T-cell (primary cell): ENCODE results near the gene WDR55. TPM values are rescaled to one million over a fixed set of nuclear protein-coding genes. Genes with fewer than 3 reads are reported as not detected.

Experiments used
- ATAC-seq, 4 experiments: fragments of 200-7000 bp in 3 of 4; fragments of 150-1000 bp in 1 of 4; cut with Tn5 transposase; replicated peaks in 1 of 4; 1 replicate in 3 of 4; 2 replicates in 1 of 4; pipeline ENCODE4 v1.10.0; 2021; ENCODE audit warnings: moderate library complexity in 3 of 4, mild to moderate bottlenecking in 2 of 4, moderate number of reproducible peaks in 1 of 4
- CTCF ChIA-PET, 2 donors: fragments of 300-600 bp; sonication (Branson Sonifier 250); formaldehyde crosslinking; loops; one replicate each; lab custom pipeline; 2022; ENCODE audit warnings: antibody characterized with exemption in 2 of 2; lab: Charles Lee
- POLR2A ChIA-PET, 2 donors: fragments of 300-600 bp; sonication (Branson Sonifier 250); formaldehyde crosslinking; loops; one replicate each; lab custom pipeline; 2022; ENCODE audit warnings: antibody characterized with exemption in 2 of 2; lab: Charles Lee
- DNase-seq, 35 experiments: peaks; one replicate each; pipeline versions ENCODE4 v3.0.0 to v3.0.0-alpha.2; 2013 to 2023
- H3K27ac ChIP-seq: one replicate; pipeline ENCODE4 v1.5.1; 2013; ENCODE audit warnings: low read length
- H3K27me3 ChIP-seq, 2 experiments: replicated peaks in 1 of 2; 1 replicate in 1 of 2; 2 replicates in 1 of 2; pipeline versions ENCODE4 v1.6.1 to v1.7.0; 2013; ENCODE audit warnings: low read length in 1 of 2, mixed read lengths in 1 of 2; ENCODE audit not compliant: control insufficient read depth in 2 of 2, insufficient read depth in 2 of 2; ENCODE audit errors: extremely low read depth in 1 of 2
- H3K36me3 ChIP-seq, 2 donors: 1 replicate in 1 of 2; 2 replicates in 1 of 2; pipeline versions ENCODE4 v1.6.1 to v1.7.0; 2013; ENCODE audit warnings: low read length in 1 of 2; ENCODE audit not compliant: control insufficient read depth in 2 of 2, insufficient read depth in 1 of 2; ENCODE audit errors: extremely low read depth in 1 of 2
- H3K4me1 ChIP-seq, 2 experiments: 1 replicate in 1 of 2; 2 replicates in 1 of 2; pipeline versions ENCODE4 v1.6.1 to v1.7.0; 2013; ENCODE audit warnings: low read length in 2 of 2, mixed read lengths in 1 of 2; ENCODE audit not compliant: insufficient read depth in 2 of 2, control insufficient read depth in 1 of 2; ENCODE audit errors: extremely low read depth in 1 of 2
- H3K4me3 ChIP-seq, 2 donors: 1 replicate in 1 of 2; 2 replicates in 1 of 2; pipeline versions ENCODE4 v1.5.1 to v1.7.0; 2013; ENCODE audit warnings: mild to moderate bottlenecking in 2 of 2, low read length in 1 of 2, moderate library complexity in 1 of 2; ENCODE audit not compliant: control insufficient read depth in 1 of 2; ENCODE audit errors: extremely low read depth in 1 of 2
- H3K9me3 ChIP-seq: 2 replicates; pipeline ENCODE4 v1.7.0; 2013
- H3K27ac Mint-ChIP-seq, 2 donors: one replicate each; pipeline ENCODE4 v1.8.0; 2020 to 2021; ENCODE audit warnings: mild to moderate bottlenecking in 2 of 2, mixed read lengths in 2 of 2
- H3K27me3 Mint-ChIP-seq, 2 donors: one replicate each; pipeline ENCODE4 v1.8.0; 2021 to 2022; ENCODE audit warnings: mixed read lengths in 2 of 2
- H3K36me3 Mint-ChIP-seq: one replicate; pipeline ENCODE4 v1.8.0; 2021; ENCODE audit warnings: mixed read lengths
- H3K4me1 Mint-ChIP-seq, 3 donors: one replicate each; pipeline ENCODE4 v1.8.0; 2020 to 2022; ENCODE audit warnings: mixed read lengths in 3 of 3, mild to moderate bottlenecking in 1 of 3
- H3K4me3 Mint-ChIP-seq, 3 donors: one replicate each; pipeline ENCODE4 v1.8.0; 2020 to 2022; ENCODE audit warnings: mild to moderate bottlenecking in 3 of 3, mixed read lengths in 3 of 3, moderate library complexity in 3 of 3
- H3K9me3 Mint-ChIP-seq, 3 donors: one replicate each; pipeline ENCODE4 v1.8.0; 2020 to 2022; ENCODE audit warnings: mixed read lengths in 3 of 3
- WGBS: methylation state at CpG from one replicate; pipeline ENCODE4 v1.1.5; 2013; ENCODE audit warnings: missing lambda C conversion rate; ENCODE audit not compliant: insufficient coverage; 5-methylcytosine and 5-hydroxymethylcytosine counted together
- total RNA-seq, 35 experiments: library from RNA in 6 of 35; stranded (reverse) in 6 of 35; fragments of 120-200 nt in 1 of 35; gene quantifications; one replicate each; pipeline versions ENCODE4 v1.2.1 to v1.2.4 and lab custom pipeline; 2013 to 2026

The WDR55 gene
- total RNA-seq, 5 donors from 2014 or later (not counting 1 experiment from before 2014, with no cell fraction given), result 36.6 to 50.9 (median 42.9) TPM

DNA sequence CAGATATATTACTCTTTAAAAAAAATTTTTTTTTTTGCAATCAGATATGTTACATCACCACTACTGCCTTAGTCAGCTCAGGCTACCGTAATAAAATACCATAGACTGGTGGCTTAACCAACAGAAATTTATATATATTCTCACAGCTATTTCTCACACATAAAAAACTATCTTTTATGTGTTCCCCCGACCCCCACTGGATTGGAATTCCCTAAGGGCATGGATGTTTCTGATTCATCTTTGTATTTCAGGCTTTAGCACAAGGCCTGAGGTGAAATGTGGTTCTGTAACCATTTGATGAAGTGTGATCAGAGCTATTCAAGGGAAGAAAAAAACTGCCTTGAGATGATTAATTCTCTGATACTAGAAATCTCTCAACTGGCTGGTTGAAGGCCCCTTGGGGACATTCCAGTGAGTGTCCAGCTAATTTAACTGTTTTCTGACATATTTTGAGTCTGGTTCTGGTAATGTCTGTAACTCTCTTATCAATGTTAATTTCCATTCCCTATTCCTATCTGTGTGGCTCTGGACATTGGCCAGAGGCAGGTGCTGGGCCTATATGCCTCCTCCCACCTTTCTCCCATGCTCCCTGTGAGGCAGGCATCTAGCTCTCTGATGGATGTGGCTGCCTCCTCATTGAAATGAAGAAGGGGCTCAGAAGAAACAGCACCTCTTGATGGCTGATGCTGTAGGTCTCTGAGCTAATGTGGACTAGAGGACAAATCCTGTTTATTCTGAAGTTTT lies 34.2 kb upstream of the WDR55 start:
- Mint-ChIP-seq H3K4me3 (peak overlapping the region in 1 of 3 donors; percentile 88), H3K27me3 (peaks cover 0 to 7% of the 10 kb centered on the region in 2 donors), H3K9me3 (peaks cover 0 to 4% (median 0%) of the 10 kb centered on the region in 3 donors), H3K36me3 (no peaks in the 10 kb centered on the region), H3K4me1 (peaks cover 19 to 31% (median 23%) of the 10 kb centered on the region in 3 donors), H3K27ac (no peak overlapping the region)
- H3K27ac ChIP-seq, result no peak overlapping the region
- H3K4me3 ChIP-seq, result no peak overlapping the region
- H3K4me1 ChIP-seq, result peaks cover 0 to 19% of the 10 kb centered on the region in 2 experiments
- ChIA-PET POLR2A (interaction anchor here in 1 of 2 donors (0.5 to 0.6 kb wide), 3 partner anchors 78 to 1290 kb away, joined by 3 to 4 read pairs (median 3); no protein-coding TSS in a partner anchor), CTCF (interaction anchor here in 1 of 2 donors (0.8 kb wide), 1 partner anchor 17 kb away, joined by 3 read pairs; the partner anchor contains the start of gene IK)
- WGBS, result 60% methylated on average over 1 of the region's 2 CpGs
- DNase-seq (no peak), ATAC-seq (no peak)
- H3K27me3 ChIP-seq, result peaks cover 0 to 14% of the 10 kb centered on the region in 2 experiments
- no peaks in the 10 kb centered on the region for H3K9me3 ChIP-seq
- no peaks in the 10 kb centered on the region for H3K36me3 ChIP-seq

- ATAC-seq (no peak), DNase-seq (peak in 1 of 35 experiments; percentile 11)
- Histone ChIP-seq H3K27me3 (peaks cover 0 to 14% of the 10 kb centered on the region in 2 experiments), H3K4me3 (no peak overlapping the region), H3K36me3 (no peaks in the 10 kb centered on the region), H3K4me1 (peaks cover 0 to 19% of the 10 kb centered on the region in 2 experiments), H3K9me3 (no peaks in the 10 kb centered on the region), H3K27ac (no peak overlapping the region)
- ChIA-PET POLR2A (interaction anchor here in 1 of 2 donors (0.5 kb wide), 1 partner anchor 247 kb away, joined by 3 read pairs; no protein-coding TSS in a partner anchor), CTCF (no interaction called here)
- peak overlapping the region in 1 of 2 donors; percentile 21 for H3K27ac Mint-ChIP-seq
- 100% methylated on average over 2 of the region's 4 CpGs for WGBS
- peak overlapping the region in 2 of 3 donors; percentile 61 to 88 for H3K4me3 Mint-ChIP-seq
- peaks cover 0 to 4% (median 0%) of the 10 kb centered on the region in 3 donors for H3K9me3 Mint-ChIP-seq
- H3K27me3 Mint-ChIP-seq, result peaks cover 0 to 7% of the 10 kb centered on the region in 2 donors
- H3K36me3 Mint-ChIP-seq, result no peaks in the 10 kb centered on the region
- H3K4me1 Mint-ChIP-seq, result peaks cover 19 to 31% (median 23%) of the 10 kb centered on the region in 3 donors
These were observed 33.7 kb upstream of the WDR55 start for GRCh38 chr5:140631036-140631417.

DNA sequence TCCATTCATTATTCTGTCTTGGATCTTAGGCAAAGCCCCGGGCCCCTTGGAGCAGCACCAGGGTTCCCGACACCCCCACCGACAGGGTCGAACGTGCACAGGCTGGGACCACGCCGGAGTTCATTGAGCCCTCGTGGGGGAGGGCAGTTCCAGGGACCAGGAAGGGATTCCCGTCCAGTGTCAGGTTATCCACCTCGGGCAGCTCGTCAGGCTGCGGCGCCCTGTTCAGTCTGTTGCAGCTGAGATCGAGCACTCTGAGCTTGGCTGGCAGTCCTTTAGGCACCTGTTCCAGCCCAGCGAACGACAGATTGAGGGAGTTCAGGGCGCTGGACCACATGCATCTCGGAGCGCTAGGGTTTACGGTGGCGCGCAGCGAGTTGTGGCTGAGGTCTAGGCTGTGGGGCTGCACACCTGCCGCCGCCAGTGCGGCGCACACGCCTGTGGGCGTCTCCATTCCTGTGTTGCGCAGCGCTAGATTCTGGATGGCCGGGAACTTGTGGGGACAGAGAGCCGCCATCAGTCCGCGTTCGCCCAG lies 32.8 kb upstream of the WDR55 start:
- Histone ChIP-seq H3K27me3 (peaks cover 0 to 14% of the 10 kb centered on the region in 2 experiments), H3K27ac (no peak overlapping the region), H3K4me3 (peak overlapping the region; percentile 63 to 84), H3K4me1 (peaks cover 0 to 19% of the 10 kb centered on the region in 2 experiments), H3K36me3 (no peaks in the 10 kb centered on the region), H3K9me3 (no peaks in the 10 kb centered on the region)
- peaks cover 19 to 31% (median 24%) of the 10 kb centered on the region in 3 donors for H3K4me1 Mint-ChIP-seq
- peak overlapping the region; percentile 78 to 88 (median 88) for H3K4me3 Mint-ChIP-seq
- peak overlapping the region; percentile 71 to 87 for H3K27ac Mint-ChIP-seq
- peaks cover 0 to 4% (median 0%) of the 10 kb centered on the region in 3 donors for H3K9me3 Mint-ChIP-seq
- DNase-seq (peak in 30 of 35 experiments; percentile 7 to 56 (median 32)), ATAC-seq (peak; percentile 76 to 78 (median 76))
- 22% methylated on average over 36 of the region's 36 CpGs for WGBS
- POLR2A ChIA-PET, result interaction anchor here in 1 of 2 donors (1.6 kb wide), 1 partner anchor 15 kb away, joined by 6 read pairs; the partner anchor contains the start of genes IK and NDUFA2
- H3K27me3 Mint-ChIP-seq, result peaks cover 0 to 7% of the 10 kb centered on the region in 2 donors
- H3K36me3 Mint-ChIP-seq, result no peaks in the 10 kb centered on the region
- CTCF ChIA-PET, result interaction anchor here in 1 of 2 donors (0.9 kb wide), 1 partner anchor 258 kb away, joined by 3 read pairs; no protein-coding TSS in a partner anchor

- H3K4me1 ChIP-seq, result peaks cover 0 to 19% of the 10 kb centered on the region in 2 experiments
- no peaks in the 10 kb centered on the region for H3K9me3 ChIP-seq
- Mint-ChIP-seq H3K36me3 (no peaks in the 10 kb centered on the region), H3K4me1 (peaks cover 19 to 31% (median 25%) of the 10 kb centered on the region in 3 donors), H3K27ac (peak overlapping the region; percentile 71 to 87), H3K9me3 (peaks cover 0 to 4% (median 0%) of the 10 kb centered on the region in 3 donors), H3K27me3 (peaks cover 0 to 6% of the 10 kb centered on the region in 2 donors), H3K4me3 (peak overlapping the region; percentile 78 to 88 (median 88))
- CTCF ChIA-PET, result interaction anchor here (0.8 to 0.9 kb wide), 3 partner anchors 15 to 259 kb away, joined by 3 to 5 read pairs (median 4); partner anchors contain the start of gene IK (in 1 of the 2)
- ATAC-seq, result peak; percentile 87 to 88 (median 88)
- H3K27ac ChIP-seq, result peak overlapping the region; percentile 10
- POLR2A ChIA-PET, result interaction anchor here in 1 of 2 donors (1.6 kb wide), 1 partner anchor 15 kb away, joined by 6 read pairs; the partner anchor contains the start of genes IK and NDUFA2
- DNase-seq, result peak; percentile 20 to 67 (median 38)
- peaks cover 0 to 14% of the 10 kb centered on the region in 2 experiments for H3K27me3 ChIP-seq
- H3K4me3 ChIP-seq, result peak overlapping the region; percentile 63 to 84
- WGBS, result under 1% methylated on average over 50 of the region's 51 CpGs
- H3K36me3 ChIP-seq, result no peaks in the 10 kb centered on the region
These were observed 32.2 kb upstream of the WDR55 start for GRCh38 chr5:140632366-140633020.

DNA sequence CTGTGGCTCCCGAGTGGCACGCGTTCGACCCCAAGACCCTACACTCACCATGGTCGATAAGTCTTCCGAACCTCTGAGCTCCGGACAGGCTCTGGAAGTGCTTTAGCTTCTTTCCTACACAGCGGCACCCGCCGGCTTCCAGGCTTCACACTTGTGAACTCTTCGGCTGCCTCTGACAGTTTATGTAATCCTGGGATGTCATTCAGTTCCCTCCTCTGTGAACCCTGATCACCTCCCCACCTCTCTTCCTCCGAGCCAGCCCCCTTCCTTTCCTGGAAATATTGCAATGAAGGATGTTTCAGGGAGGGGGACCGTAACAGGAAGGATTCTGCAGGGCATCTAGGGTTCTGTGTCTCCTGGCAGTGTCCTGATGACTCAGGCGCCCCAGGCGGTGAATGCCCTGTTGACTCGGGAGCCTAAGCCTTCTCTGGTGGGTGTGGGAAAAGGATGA lies 31.7 kb upstream of the WDR55 start, which contains the start of gene CD14:
CD14 (minus strand) TSS at position 155 of the 451 bp plus-strand sequence; CDS start at position 51, 104 bp downstream.
- H3K9me3 Mint-ChIP-seq, result peaks cover 0 to 2% (median 0%) of the 10 kb centered on the region in 3 donors
- DNase-seq (peak in 3 of 35 experiments; percentile 9 to 18 (median 10)), ATAC-seq (peak in 2 of 4 experiments; percentile 16 to 33)
- H3K27ac ChIP-seq, result peak within 1 kb of the TSS; percentile 10
- no peaks in the 10 kb centered on the region for H3K36me3 ChIP-seq
- peak within 1 kb of the TSS; percentile 71 to 87 for H3K27ac Mint-ChIP-seq
- no peaks in the 10 kb centered on the region for H3K36me3 Mint-ChIP-seq
- ChIA-PET CTCF (interaction anchor here (0.6 to 0.9 kb wide), 4 partner anchors 15 to 272 kb away, joined by 3 to 5 read pairs (median 4); partner anchors contain the start of gene IK (in 1 of the 2)), POLR2A (interaction anchor here in 1 of 2 donors (1.6 kb wide), 1 partner anchor 14 kb away, joined by 6 read pairs; the partner anchor contains the start of genes IK and NDUFA2)
- H3K27me3 Mint-ChIP-seq, result peaks cover 0 to 3% of the 10 kb centered on the region in 2 donors
- peaks cover 0 to 14% of the 10 kb centered on the region in 2 experiments for H3K27me3 ChIP-seq
- peak within 1 kb of the TSS; percentile 63 to 84 for H3K4me3 ChIP-seq
- H3K4me3 Mint-ChIP-seq, result peak within 1 kb of the TSS; percentile 78 to 88 (median 88)
- WGBS, result 22% methylated on average over 5 of the region's 16 CpGs
- H3K9me3 ChIP-seq, result no peaks in the 10 kb centered on the region
- H3K4me1 Mint-ChIP-seq, result peaks cover 19 to 31% (median 25%) of the 10 kb centered on the region in 3 donors
- H3K4me1 ChIP-seq, result peaks cover 0 to 19% of the 10 kb centered on the region in 2 experiments
